ENCODE data around the gene HBQ1. TPM values are rescaled to one million over a fixed set of nuclear protein-coding genes. Genes with fewer than 3 reads are reported as not detected.

The HBQ1 gene
- total RNA-seq, 4 donors from 2014 or later: not detected

GRCh38 chr16:187330-187729 is 7.1 kb downstream of the HBQ1 start:
- H3K27me3 ChIP-seq: no peaks in the 10 kb centered on the region
- TF ChIP-seq POLR2A (IDR thresholded peaks at IDR 0.05) (no peak), CTCF (IDR thresholded peaks at IDR 0.05) (no peak)
- DNase-seq: no peak
- intact Hi-C loops (cut with DNase I): no loop called here
- H3K9me3 ChIP-seq: no peaks in the 10 kb centered on the region
- peaks cover 47 to 50% of the 10 kb centered on the region in 2 donors for H3K36me3 ChIP-seq
- H3K4me1 ChIP-seq: no peaks in the 10 kb centered on the region
- H3K27ac ChIP-seq: no peak overlapping the region
- H3K4me3 ChIP-seq (replicated peaks in 1 of 3): no peak overlapping the region
- 96% methylated on average over 7 of the region's 8 CpGs for WGBS, 2 donors

GRCh38 chr16:188674-189073 is 8.4 kb downstream of the HBQ1 start:
- Histone ChIP-seq H3K4me3 (replicated peaks in 1 of 3) (no peak overlapping the region), H3K9me3 (no peaks in the 10 kb centered on the region), H3K27me3 (no peaks in the 10 kb centered on the region), H3K4me1 (no peaks in the 10 kb centered on the region), H3K27ac (no peak overlapping the region), H3K36me3 (peaks cover 53 to 60% of the 10 kb centered on the region in 2 donors)
- intact Hi-C loops (cut with DNase I): no loop called here
- no peak for TF ChIP-seq POLR2A (IDR thresholded peaks at IDR 0.05)
- TF ChIP-seq CTCF (IDR thresholded peaks at IDR 0.05): no peak
- no peak for DNase-seq
- WGBS, 2 donors: 75 to 95% methylated on average over 5 to 6 of the region's 8 CpGs

DNA sequence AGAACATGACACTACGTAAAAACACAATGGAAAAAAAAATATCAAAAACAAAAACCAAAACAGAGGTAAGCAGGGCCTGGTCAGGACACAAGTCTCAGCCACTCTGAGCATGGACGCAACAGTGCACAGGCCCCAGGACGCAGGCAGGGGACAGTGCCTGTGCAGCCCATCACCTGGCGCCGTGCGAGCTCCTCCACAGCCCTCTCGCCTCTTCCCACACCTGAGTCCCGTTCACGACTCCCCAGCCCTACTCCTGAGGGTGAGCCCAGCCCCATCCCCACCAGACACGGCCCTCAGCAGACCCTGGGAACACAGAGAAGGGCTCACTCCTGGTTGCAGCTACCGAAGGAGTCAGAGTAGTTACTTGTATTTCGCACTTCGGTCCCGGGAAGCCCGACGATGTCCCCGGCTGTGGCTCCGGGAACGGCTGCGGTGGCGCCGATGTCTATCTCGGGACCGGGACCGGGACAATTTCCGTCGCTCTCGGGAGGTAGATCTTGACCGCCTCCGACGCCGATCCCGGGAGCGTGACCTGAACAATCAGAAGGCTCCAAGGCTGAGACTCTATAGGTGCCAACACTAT is 9.4 kb downstream of the HBQ1 start:
- Histone ChIP-seq H3K36me3 (peaks cover 57 to 69% of the 10 kb centered on the region in 2 donors), H3K27me3 (no peaks in the 10 kb centered on the region), H3K4me3 (replicated peaks in 1 of 3) (no peak overlapping the region), H3K9me3 (no peaks in the 10 kb centered on the region), H3K4me1 (no peaks in the 10 kb centered on the region), H3K27ac (no peak overlapping the region)
- DNase-seq: no peak
- intact Hi-C loops (cut with DNase I): no loop called here
- WGBS, 2 donors: 93 to 96% methylated on average over 34 of the region's 34 CpGs
- TF ChIP-seq CTCF (IDR thresholded peaks at IDR 0.05) (no peak), POLR2A (IDR thresholded peaks at IDR 0.05) (no peak)

GRCh38 chr16:191831-192230 is 11.6 kb downstream of the HBQ1 start:
- H3K4me3 ChIP-seq (replicated peaks in 1 of 3): no peak overlapping the region
- no peaks in the 10 kb centered on the region for H3K27me3 ChIP-seq
- no peaks in the 10 kb centered on the region for H3K9me3 ChIP-seq
- intact Hi-C loops (cut with DNase I): no loop called here
- WGBS, 2 donors: 90 to 95% methylated on average over 4 of the region's 4 CpGs
- no peaks in the 10 kb centered on the region for H3K4me1 ChIP-seq
- DNase-seq: no peak
- no peak overlapping the region for H3K27ac ChIP-seq
- TF ChIP-seq CTCF (IDR thresholded peaks at IDR 0.05): no peak
- TF ChIP-seq POLR2A (IDR thresholded peaks at IDR 0.05): no peak
- peaks cover 72 to 88% of the 10 kb centered on the region in 2 donors for H3K36me3 ChIP-seq

DNA sequence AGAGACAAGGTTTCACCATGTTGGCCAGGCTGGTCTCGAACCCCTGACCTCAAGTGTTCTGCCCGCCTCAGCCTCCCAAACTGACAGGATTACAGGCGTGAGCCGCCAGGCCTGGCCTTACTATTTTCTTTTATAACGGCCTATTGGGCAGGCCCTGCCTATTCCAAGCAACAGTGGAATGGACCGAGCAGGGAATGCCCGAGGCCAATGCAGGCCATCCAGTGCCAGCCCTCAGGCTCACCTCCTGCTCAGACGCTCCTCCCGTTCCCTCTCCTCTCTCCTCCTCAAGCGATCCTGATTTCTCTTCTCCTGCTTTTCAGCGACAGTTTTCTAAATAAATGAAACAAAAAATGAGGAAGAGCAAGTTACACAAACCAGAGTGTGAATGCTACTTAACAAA is 12.4 kb downstream of the HBQ1 start:
- intact Hi-C loops (cut with DNase I): no loop called here
- no peak for DNase-seq
- H3K36me3 ChIP-seq: peaks cover 70 to 91% of the 10 kb centered on the region in 2 donors
- 95% methylated on average over 11 of the region's 11 CpGs for WGBS, 2 donors
- H3K9me3 ChIP-seq: no peaks in the 10 kb centered on the region
- no peak overlapping the region for H3K4me3 ChIP-seq (replicated peaks in 1 of 3)
- H3K4me1 ChIP-seq: no peaks in the 10 kb centered on the region
- H3K27me3 ChIP-seq: no peaks in the 10 kb centered on the region
- no peak for TF ChIP-seq POLR2A (IDR thresholded peaks at IDR 0.05)
- TF ChIP-seq CTCF (IDR thresholded peaks at IDR 0.05): no peak
- no peak overlapping the region for H3K27ac ChIP-seq

All from thyroid gland (tissue), 4 donors.